ENCODE results near the gene CDKN1A. TPM values are rescaled to one million over a fixed set of nuclear protein-coding genes. Genes with fewer than 3 reads are reported as not detected.

CDKN1A gene
- total RNA-seq, 1 donor from 2014 or later = 364 TPM

DNA sequence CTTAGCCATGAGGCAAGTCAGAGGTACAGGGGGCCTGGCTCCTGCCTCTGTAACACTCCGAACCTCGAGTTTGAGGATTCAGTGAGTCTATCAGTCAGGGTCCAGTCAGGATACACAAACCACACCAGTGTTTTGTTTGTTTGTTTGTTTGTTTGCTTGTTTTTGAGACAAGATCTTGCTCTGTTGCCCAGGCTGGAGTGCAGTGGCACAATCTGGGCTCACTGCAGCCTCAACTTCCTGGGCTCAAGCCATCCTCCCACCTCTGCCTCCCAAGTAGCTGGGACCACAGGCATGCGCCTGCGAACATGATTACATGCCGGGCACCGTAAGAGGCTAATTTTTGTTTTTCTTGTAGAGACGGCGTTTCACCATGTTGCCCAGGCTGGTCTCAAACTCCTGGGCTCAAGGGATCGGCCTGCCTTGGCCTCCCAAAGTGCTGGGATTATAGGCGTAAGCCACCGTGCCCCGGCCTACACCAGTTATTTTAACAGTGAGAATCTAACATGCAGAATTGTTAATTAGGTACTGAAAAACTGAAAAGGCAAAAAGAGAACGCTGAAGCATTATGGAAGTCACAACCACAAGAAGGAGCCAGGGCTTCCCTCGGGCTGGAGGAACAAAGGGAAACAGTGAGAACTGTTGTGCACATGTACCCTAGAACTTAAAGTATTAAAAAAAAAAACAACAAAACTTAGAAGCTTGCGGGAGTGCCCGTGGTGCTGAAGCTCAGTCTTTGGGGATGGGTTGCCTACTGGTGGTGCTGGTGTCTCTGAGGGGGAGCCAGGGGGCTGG, 44.0 kb upstream of the CDKN1A start:
- no peak for TF ChIP-seq CTCF (IDR thresholded peaks at IDR 0.05; ENCODE audit: insufficient read depth, low read length, severe bottlenecking)
- FAIRE-seq = no peak
- Histone ChIP-seq H3K4me3 (ENCODE audit: low read depth, low read length) (no peak overlapping the region), H3K27me3 (ENCODE audit: control insufficient read depth, insufficient read depth, low read length) (peaks cover 3% of the 10 kb centered on the region), H3K36me3 (ENCODE audit: control insufficient read depth, insufficient read depth, low read length) (no peaks in the 10 kb centered on the region)
- no peak for DNase-seq (ENCODE audit: low read depth)

DNA sequence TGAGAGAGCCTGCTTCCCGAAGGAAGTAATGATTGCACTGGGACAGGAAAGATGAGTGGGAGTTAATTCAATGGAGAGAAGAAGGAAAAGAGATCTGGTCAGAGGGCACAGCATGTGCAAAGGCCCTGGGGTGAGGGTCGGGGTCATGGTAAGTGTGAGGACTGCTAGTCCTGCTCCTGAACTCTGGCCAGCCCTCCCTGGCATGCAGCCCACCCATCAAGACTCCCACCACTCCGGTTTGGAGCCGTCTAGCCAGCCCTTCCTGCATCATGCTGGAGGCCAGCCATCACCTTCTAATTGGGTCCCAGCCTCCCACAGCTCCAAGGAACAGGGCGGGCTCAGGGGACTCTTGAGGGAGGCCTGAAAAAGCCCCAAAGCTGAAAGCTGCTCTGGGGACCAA, 42.2 kb upstream of the CDKN1A start:
- H3K4me3 ChIP-seq (ENCODE audit: low read depth, low read length) = no peak overlapping the region
- TF ChIP-seq CTCF (IDR thresholded peaks at IDR 0.05; ENCODE audit: insufficient read depth, low read length, severe bottlenecking) = no peak
- H3K27me3 ChIP-seq (ENCODE audit: control insufficient read depth, insufficient read depth, low read length) = peaks cover 3% of the 10 kb centered on the region
- no peak for FAIRE-seq
- no peak for DNase-seq (ENCODE audit: low read depth)
- no peaks in the 10 kb centered on the region for H3K36me3 ChIP-seq (ENCODE audit: control insufficient read depth, insufficient read depth, low read length)

GRCh38 chr6:36636687-36637418, 41.7 kb upstream of the CDKN1A start:
- no peak for TF ChIP-seq CTCF (IDR thresholded peaks at IDR 0.05; ENCODE audit: insufficient read depth, low read length, severe bottlenecking)
- H3K4me3 ChIP-seq (ENCODE audit: low read depth, low read length) = no peak overlapping the region
- DNase-seq (ENCODE audit: low read depth) (no peak), FAIRE-seq (no peak)
- H3K36me3 ChIP-seq (ENCODE audit: control insufficient read depth, insufficient read depth, low read length) = no peaks in the 10 kb centered on the region
- H3K27me3 ChIP-seq (ENCODE audit: control insufficient read depth, insufficient read depth, low read length) = peaks cover 1% of the 10 kb centered on the region

DNA sequence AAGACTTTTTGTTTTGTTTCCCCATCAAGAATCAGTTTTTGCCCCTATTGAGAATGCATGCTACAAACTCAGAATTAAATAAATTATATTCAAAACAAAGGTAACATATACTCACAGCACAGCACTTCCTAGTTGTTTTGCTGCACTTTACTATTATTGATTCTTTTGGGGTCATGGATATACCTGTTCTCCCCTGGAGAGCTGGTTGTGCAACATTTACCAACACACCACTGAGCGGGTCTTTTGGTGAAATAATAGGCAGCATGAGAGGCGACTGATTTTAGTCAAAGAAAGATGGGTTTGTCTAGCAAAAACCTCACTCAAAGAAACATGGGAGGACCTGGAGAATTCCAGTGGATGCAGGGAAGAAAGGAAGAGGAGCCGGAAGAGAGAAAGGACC, 39.9 kb upstream of the CDKN1A start:
- FAIRE-seq (no peak), DNase-seq (ENCODE audit: low read depth) (no peak)
- Histone ChIP-seq H3K27me3 (ENCODE audit: control insufficient read depth, insufficient read depth, low read length) (no peaks in the 10 kb centered on the region), H3K4me3 (ENCODE audit: low read depth, low read length) (no peak overlapping the region), H3K36me3 (ENCODE audit: control insufficient read depth, insufficient read depth, low read length) (no peaks in the 10 kb centered on the region)
- TF ChIP-seq CTCF (IDR thresholded peaks at IDR 0.05; ENCODE audit: insufficient read depth, low read length, severe bottlenecking) = no peak

- no peak for TF ChIP-seq CTCF (IDR thresholded peaks at IDR 0.05; ENCODE audit: insufficient read depth, low read length, severe bottlenecking)
- FAIRE-seq (no peak), DNase-seq (ENCODE audit: low read depth) (no peak)
- H3K36me3 ChIP-seq (ENCODE audit: control insufficient read depth, insufficient read depth, low read length) = no peaks in the 10 kb centered on the region
- no peak overlapping the region for H3K4me3 ChIP-seq (ENCODE audit: low read depth, low read length)
- H3K27me3 ChIP-seq (ENCODE audit: control insufficient read depth, insufficient read depth, low read length) = no peaks in the 10 kb centered on the region
Observed at GRCh38 chr6:36639171-36639808, 39.2 kb upstream of the CDKN1A start.
